D721Med (cell line): Measurements from ENCODE around the gene SZT2.
"Not testable (repeated sequence)": the region's sequence is repeated elsewhere in the genome, so short reads cannot be mapped to it uniquely, and the experiment has no call there.

Source experiments
- DNase-seq: peaks from one replicate; pipeline ENCODE4 v3.0.0; 2011; ENCODE audit warnings: low spot score; ENCODE audit not compliant: insufficient read length
- FAIRE-seq: peaks from 2 replicates; lab custom pipeline; 2011; peaks lifted over from hg19 to GRCh38; lab: Jason Lieb, UNC
- TF ChIP-seq, protein P1 (sequence below): IDR thresholded peaks from 2 replicates; pipeline ENCODE4 v1.5.1; 2012; ENCODE audit warnings: mild to moderate bottlenecking, control low read depth; ENCODE audit not compliant: insufficient read depth; ENCODE audit errors: missing control alignments

The SZT2 gene

GRCh38 chr1:43402089-43402865 is 12.6 kb downstream of the SZT2 start:
- TF ChIP-seq, protein P1, sequence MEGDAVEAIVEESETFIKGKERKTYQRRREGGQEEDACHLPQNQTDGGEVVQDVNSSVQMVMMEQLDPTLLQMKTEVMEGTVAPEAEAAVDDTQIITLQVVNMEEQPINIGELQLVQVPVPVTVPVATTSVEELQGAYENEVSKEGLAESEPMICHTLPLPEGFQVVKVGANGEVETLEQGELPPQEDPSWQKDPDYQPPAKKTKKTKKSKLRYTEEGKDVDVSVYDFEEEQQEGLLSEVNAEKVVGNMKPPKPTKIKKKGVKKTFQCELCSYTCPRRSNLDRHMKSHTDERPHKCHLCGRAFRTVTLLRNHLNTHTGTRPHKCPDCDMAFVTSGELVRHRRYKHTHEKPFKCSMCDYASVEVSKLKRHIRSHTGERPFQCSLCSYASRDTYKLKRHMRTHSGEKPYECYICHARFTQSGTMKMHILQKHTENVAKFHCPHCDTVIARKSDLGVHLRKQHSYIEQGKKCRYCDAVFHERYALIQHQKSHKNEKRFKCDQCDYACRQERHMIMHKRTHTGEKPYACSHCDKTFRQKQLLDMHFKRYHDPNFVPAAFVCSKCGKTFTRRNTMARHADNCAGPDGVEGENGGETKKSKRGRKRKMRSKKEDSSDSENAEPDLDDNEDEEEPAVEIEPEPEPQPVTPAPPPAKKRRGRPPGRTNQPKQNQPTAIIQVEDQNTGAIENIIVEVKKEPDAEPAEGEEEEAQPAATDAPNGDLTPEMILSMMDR, result no peak
- DNase-seq (no peak), FAIRE-seq (no peak)

DNA sequence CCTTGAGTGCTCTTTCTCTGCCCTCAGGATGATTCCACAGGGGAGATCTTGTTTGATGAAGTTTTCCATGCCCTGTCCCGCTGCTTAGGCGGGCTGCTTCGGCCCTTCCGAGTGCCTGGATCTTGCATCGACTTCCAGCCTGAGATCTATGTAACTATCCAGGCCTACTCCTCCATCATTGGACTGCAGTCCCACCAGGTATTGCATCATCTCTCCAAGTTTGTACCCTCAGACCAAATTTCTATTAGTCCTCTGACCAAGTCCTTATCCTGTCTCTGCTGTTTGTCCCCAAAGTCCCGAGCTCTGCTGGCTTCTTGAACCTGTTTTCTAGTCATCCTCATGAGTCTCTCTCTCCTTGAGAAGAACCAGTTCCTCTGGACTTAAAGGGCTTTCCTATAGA is 14.7 kb downstream of the SZT2 start:
- DNase-seq (no peak), FAIRE-seq (no peak)
- TF ChIP-seq, protein P1, result no peak

- TF ChIP-seq, protein P1, result no peak
- FAIRE-seq (no peak), DNase-seq (no peak)
Measured at GRCh38 chr1:43405219-43405875, 15.6 kb downstream of the SZT2 start.

- no peak for DNase-seq
- TF ChIP-seq, protein P1, result no peak
- FAIRE-seq, result no peak
Measured at GRCh38 chr1:43405876-43406234, 16.2 kb downstream of the SZT2 start.

DNA sequence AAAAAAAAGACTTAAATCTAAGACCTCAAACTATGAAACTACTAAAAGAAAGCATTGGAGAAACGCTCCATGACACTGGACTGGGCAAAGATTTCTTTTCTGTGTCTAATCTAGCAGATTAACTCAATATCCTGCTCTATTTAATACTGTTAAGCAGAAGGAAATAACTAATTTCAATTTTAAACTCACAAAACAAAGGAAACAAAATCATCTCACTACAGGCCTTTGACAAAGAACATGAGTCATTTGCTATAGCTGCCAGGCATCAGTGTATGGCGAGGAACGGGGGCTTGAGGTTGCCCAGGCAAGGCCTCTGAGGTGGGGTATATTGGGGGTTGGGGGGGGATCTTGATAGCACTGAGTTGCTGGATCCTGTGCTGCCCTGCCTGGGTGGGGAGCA is 20.9 kb downstream of the SZT2 start:
- FAIRE-seq, result no peak

DNA sequence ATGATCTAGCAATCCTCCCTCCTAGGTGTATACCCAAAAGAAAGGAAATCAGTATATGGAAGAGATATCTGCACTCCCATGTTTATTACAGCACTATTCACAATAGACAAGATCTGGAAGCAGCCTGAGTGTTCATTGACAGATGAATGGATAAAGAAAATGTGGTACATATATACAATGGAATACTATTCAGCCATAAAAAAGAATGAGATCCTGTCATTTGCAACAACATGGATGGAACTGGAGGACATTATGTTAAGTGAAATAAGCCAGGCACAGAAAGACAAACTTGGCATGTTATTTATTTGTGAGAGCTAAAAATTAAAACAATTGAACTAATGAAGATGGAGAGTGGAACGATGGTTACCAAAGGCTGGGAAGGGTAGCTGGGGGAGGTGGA is 23.7 kb downstream of the SZT2 start:
- not testable (repeated sequence) for DNase-seq, FAIRE-seq

More for the DNA sequence above, 20.9 kb downstream of the SZT2 start:
- TF ChIP-seq, protein P1, result no peak
- no peak for DNase-seq

DNA sequence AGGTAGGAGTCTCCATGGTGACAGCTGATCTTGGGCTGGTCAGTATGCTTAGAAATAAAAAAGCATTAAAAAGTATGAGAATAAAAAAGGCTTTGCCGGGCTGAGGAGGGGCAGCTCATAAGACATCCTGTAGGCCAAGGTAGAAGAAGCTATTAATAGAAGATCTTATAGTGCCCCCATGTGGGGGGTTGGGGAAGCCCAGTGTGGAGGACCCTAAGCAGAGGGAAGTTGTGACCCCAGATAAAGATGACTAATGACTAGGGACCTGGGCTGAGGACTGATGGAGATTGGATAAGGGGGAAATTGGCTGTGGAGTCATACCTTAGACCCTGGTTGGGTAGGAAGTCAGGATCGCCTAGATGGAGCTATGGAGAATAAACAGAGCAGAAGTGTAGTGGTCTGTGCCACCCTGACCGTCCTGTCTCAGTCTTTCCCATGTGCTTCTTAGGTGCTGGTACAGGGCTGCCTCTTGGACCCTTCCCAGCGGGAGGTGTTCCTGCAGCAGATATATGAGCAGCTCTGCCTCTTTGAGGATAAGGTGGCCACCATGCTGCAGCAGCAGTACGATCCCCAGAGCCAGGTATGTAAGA is 25.0 kb downstream of the SZT2 start:
- DNase-seq, result no peak
- no peak for FAIRE-seq
- TF ChIP-seq, protein P1, result peak; percentile 60
